OCI-LY3 (cell line): ENCODE measurements around the gene ZNF862.

ENCODE experiments used
- H2AFZ ChIP-seq: fragments of 200-600, 300-600 bp; shearing (Covaris generic); 2 replicates; pipeline ENCODE4 v1.6.0; 2014; ENCODE audit warnings: antibody characterized with exemption, low read depth, low read length
- H3K27ac ChIP-seq: fragments of 200-600, 300-600 bp; sonication (generic); 2 replicates; pipeline ENCODE4 v1.5.1; 2014; ENCODE audit warnings: mild to moderate bottlenecking, low read length, moderate library complexity, mixed read lengths
- H3K27me3 ChIP-seq: fragments of 200-600, 300-600 bp; sonication (generic); 2 replicates; pipeline ENCODE4 v1.6.1; 2014; ENCODE audit warnings: low read depth, low read length, mixed read lengths
- H3K36me3 ChIP-seq: fragments of 200-600, 300-600 bp; sonication (generic); replicated peaks from 2 replicates; pipeline ENCODE3; 2014; ENCODE audit warnings: low read depth, low read length, mixed read lengths
- H3K4me1 ChIP-seq: fragments of 300-600, 200-600 bp; sonication (generic); 2 replicates; pipeline ENCODE4 v1.6.1; 2014; ENCODE audit warnings: low read length, mixed read lengths
- H3K4me2 ChIP-seq: fragments of 200-600, 300-600 bp; sonication (generic); 2 replicates; pipeline ENCODE4 v1.6.1; 2014; ENCODE audit warnings: low read length, mixed read lengths
- H3K4me3 ChIP-seq: fragments of 300-600, 200-600 bp; sonication (generic); 2 replicates; pipeline ENCODE4 v1.5.1; 2014; ENCODE audit warnings: antibody characterized with exemption, mild to moderate bottlenecking, low read length, moderate library complexity
- H3K79me2 ChIP-seq: fragments of 300-600, 200-600 bp; shearing (Covaris generic); 2 replicates; pipeline ENCODE4 v1.6.1; 2014; ENCODE audit warnings: mild to moderate bottlenecking, low read length, mixed read lengths
- H3K9ac ChIP-seq: fragments of 300-600, 200-600 bp; shearing (Covaris generic); 2 replicates; pipeline ENCODE4 v1.6.0; 2014; ENCODE audit warnings: mild to moderate bottlenecking, low read length, moderate library complexity
- H3K9me3 ChIP-seq: fragments of 200-600, 300-600 bp; shearing (Covaris generic); 2 replicates; pipeline ENCODE4 v1.6.1; 2014; ENCODE audit warnings: low read length, mixed read lengths; ENCODE audit not compliant: insufficient read depth
- H4K20me1 ChIP-seq: fragments of 200-600, 300-600 bp; sonication (generic); 2 replicates; pipeline ENCODE4 v1.6.1; 2016; ENCODE audit warnings: low read length, mixed read lengths; ENCODE audit not compliant: insufficient read depth
- CTCF ChIP-seq: fragments of 200-600, 300-600 bp; sonication (generic); IDR thresholded peaks from 2 replicates; pipeline ENCODE4 v1.5.1; 2014; ENCODE audit warnings: antibody characterized with exemption, low read length, low read depth
- EZH2phosphoT487 ChIP-seq: fragments of 200-600 bp; shearing (Covaris generic); IDR thresholded peaks from 2 replicates; pipeline ENCODE4 v1.6.1; 2018; ENCODE audit warnings: antibody characterized with exemption, mixed run types, low read depth

ZNF862 gene

GRCh38 chr7:149809215-149809614 is 29.0 kb upstream of the ZNF862 start:
- H3K4me2 ChIP-seq: no peak overlapping the region
- H3K36me3 ChIP-seq: no peaks in the 10 kb centered on the region
- H3K27ac ChIP-seq: no peak overlapping the region
- no peak overlapping the region for H2AFZ ChIP-seq
- H3K4me3 ChIP-seq: no peak overlapping the region
- H3K9ac ChIP-seq: no peak overlapping the region
- peaks cover 22% of the 10 kb centered on the region for H3K27me3 ChIP-seq
- H3K79me2 ChIP-seq: no peaks in the 10 kb centered on the region
- no peaks in the 10 kb centered on the region for H3K9me3 ChIP-seq
- TF ChIP-seq EZH2phosphoT487: no peak
- TF ChIP-seq CTCF: no peak
- H4K20me1 ChIP-seq: no peaks in the 10 kb centered on the region
- H3K4me1 ChIP-seq: no peaks in the 10 kb centered on the region

- no peaks in the 10 kb centered on the region for H3K9me3 ChIP-seq
- H3K4me2 ChIP-seq: no peak overlapping the region
- no peak overlapping the region for H3K4me3 ChIP-seq
- H2AFZ ChIP-seq: no peak overlapping the region
- H3K4me1 ChIP-seq: no peaks in the 10 kb centered on the region
- TF ChIP-seq CTCF (peak; percentile 29), EZH2phosphoT487 (no peak)
- H3K79me2 ChIP-seq: no peaks in the 10 kb centered on the region
- no peak overlapping the region for H3K27ac ChIP-seq
- H4K20me1 ChIP-seq: no peaks in the 10 kb centered on the region
- peaks cover 22% of the 10 kb centered on the region for H3K27me3 ChIP-seq
- H3K9ac ChIP-seq: no peak overlapping the region
- no peaks in the 10 kb centered on the region for H3K36me3 ChIP-seq
These were observed 27.0 kb upstream of the ZNF862 start for GRCh38 chr7:149811221-149811620.

- H3K4me2 ChIP-seq: no peak overlapping the region
- no peak overlapping the region for H3K4me3 ChIP-seq
- H2AFZ ChIP-seq: no peak overlapping the region
- no peak overlapping the region for H3K27ac ChIP-seq
- no peaks in the 10 kb centered on the region for H3K4me1 ChIP-seq
- TF ChIP-seq CTCF: no peak
- TF ChIP-seq EZH2phosphoT487: no peak
- H3K36me3 ChIP-seq: no peaks in the 10 kb centered on the region
- H3K79me2 ChIP-seq: no peaks in the 10 kb centered on the region
- no peak overlapping the region for H3K9ac ChIP-seq
- H3K27me3 ChIP-seq: peaks cover 22% of the 10 kb centered on the region
- no peaks in the 10 kb centered on the region for H3K9me3 ChIP-seq
- no peaks in the 10 kb centered on the region for H4K20me1 ChIP-seq
These were observed 26.2 kb upstream of the ZNF862 start for GRCh38 chr7:149811831-149812490.

- H3K4me2 ChIP-seq: no peak overlapping the region
- TF ChIP-seq CTCF (no peak), EZH2phosphoT487 (no peak)
- no peaks in the 10 kb centered on the region for H3K36me3 ChIP-seq
- H2AFZ ChIP-seq: no peak overlapping the region
- H3K4me1 ChIP-seq: no peaks in the 10 kb centered on the region
- H3K9ac ChIP-seq: no peak overlapping the region
- H3K4me3 ChIP-seq: no peak overlapping the region
- no peaks in the 10 kb centered on the region for H4K20me1 ChIP-seq
- no peaks in the 10 kb centered on the region for H3K79me2 ChIP-seq
- H3K9me3 ChIP-seq: no peaks in the 10 kb centered on the region
- peaks cover 17% of the 10 kb centered on the region for H3K27me3 ChIP-seq
- no peak overlapping the region for H3K27ac ChIP-seq
These were observed 24.7 kb upstream of the ZNF862 start for GRCh38 chr7:149813254-149814035.
